Astrocyte of the spinal cord (primary cell): ENCODE data around the gene DNAJC7.

ENCODE experiments used
- DNase-seq: peaks from one replicate; pipeline ENCODE4 v3.0.0; 2011; ENCODE audit warnings: low read depth, low spot score
- H3K4me3 ChIP-seq: 2 replicates; pipeline ENCODE4 v1.5.1; 2011; ENCODE audit warnings: low read depth, mild to moderate bottlenecking, low read length, moderate library complexity
- CTCF ChIP-seq: IDR thresholded peaks from 2 replicates; pipeline ENCODE4 v1.5.1; 2012; ENCODE audit warnings: low read depth, mild to moderate bottlenecking, low read length, inconsistent platforms
- in situ Hi-C: cut with HindIII; loops from 2 replicates; pipeline ENCODE4 v1.10.0; 2017; ENCODE audit warnings: low sequenced_read_pairs

DNAJC7 gene

GRCh38 chr17:41982026-41982760 is 35.0 kb downstream of the DNAJC7 start:
- no peak for TF ChIP-seq CTCF
- H3K4me3 ChIP-seq: no peak overlapping the region
- in situ Hi-C loops: no loop called here
- peak; percentile 47 for DNase-seq

GRCh38 chr17:41977991-41978390 is 39.2 kb downstream of the DNAJC7 start:
- no peak overlapping the region for H3K4me3 ChIP-seq
- in situ Hi-C loops: no loop called here
- DNase-seq: no peak
- TF ChIP-seq CTCF: no peak

- TF ChIP-seq CTCF: no peak
- no peak for DNase-seq
- in situ Hi-C loops: no loop called here
- H3K4me3 ChIP-seq: no peak overlapping the region
These were observed 41.0 kb downstream of the DNAJC7 start for GRCh38 chr17:41976142-41976768.

GRCh38 chr17:41975099-41976083 is 41.8 kb downstream of the DNAJC7 start:
- TF ChIP-seq CTCF: no peak
- in situ Hi-C loops: no loop called here
- DNase-seq: peak; percentile 53
- no peak overlapping the region for H3K4me3 ChIP-seq

- no peak overlapping the region for H3K4me3 ChIP-seq
- in situ Hi-C loops: no loop called here
- no peak for DNase-seq
- no peak for TF ChIP-seq CTCF
These were observed 42.6 kb downstream of the DNAJC7 start for GRCh38 chr17:41974658-41975057.

GRCh38 chr17:41974031-41974430 is 43.2 kb downstream of the DNAJC7 start:
- no peak for TF ChIP-seq CTCF
- no peak overlapping the region for H3K4me3 ChIP-seq
- DNase-seq: no peak
- in situ Hi-C loops: no loop called here
